ENCODE results near the gene EXD2. TPM values are rescaled to one million over a fixed set of nuclear protein-coding genes. Genes with fewer than 3 reads are reported as not detected.

The EXD2 gene
- total RNA-seq, 1 donor from 2014 or later = 27.9 TPM

DNA sequence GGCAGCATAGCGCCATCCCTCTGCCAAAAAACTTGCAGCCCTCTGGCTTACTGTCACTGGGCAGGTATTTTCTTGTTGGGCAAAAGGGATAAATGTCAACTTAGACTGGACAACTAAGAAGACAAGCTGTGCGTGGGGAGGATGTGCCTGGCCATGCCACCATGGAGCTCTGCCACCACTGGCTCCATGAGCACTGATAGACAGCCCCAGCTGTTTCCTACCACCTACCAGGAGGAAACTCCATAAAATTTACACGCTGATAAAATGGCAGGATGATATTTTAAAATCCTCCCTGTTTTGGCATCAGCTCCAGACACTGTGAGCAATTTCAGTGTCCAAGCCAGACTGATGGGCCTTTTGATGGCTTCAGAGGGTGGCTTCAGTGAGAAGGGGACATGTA lies 61.6 kb downstream of the EXD2 start:
- DNase-seq (ENCODE audit: low read depth) = no peak
- no peak overlapping the region for H3K4me3 ChIP-seq (ENCODE audit: low read depth, low read length)
- no peaks in the 10 kb centered on the region for H3K36me3 ChIP-seq (ENCODE audit: control insufficient read depth, insufficient read depth, low read length)
- TF ChIP-seq, protein P1, sequence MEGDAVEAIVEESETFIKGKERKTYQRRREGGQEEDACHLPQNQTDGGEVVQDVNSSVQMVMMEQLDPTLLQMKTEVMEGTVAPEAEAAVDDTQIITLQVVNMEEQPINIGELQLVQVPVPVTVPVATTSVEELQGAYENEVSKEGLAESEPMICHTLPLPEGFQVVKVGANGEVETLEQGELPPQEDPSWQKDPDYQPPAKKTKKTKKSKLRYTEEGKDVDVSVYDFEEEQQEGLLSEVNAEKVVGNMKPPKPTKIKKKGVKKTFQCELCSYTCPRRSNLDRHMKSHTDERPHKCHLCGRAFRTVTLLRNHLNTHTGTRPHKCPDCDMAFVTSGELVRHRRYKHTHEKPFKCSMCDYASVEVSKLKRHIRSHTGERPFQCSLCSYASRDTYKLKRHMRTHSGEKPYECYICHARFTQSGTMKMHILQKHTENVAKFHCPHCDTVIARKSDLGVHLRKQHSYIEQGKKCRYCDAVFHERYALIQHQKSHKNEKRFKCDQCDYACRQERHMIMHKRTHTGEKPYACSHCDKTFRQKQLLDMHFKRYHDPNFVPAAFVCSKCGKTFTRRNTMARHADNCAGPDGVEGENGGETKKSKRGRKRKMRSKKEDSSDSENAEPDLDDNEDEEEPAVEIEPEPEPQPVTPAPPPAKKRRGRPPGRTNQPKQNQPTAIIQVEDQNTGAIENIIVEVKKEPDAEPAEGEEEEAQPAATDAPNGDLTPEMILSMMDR (IDR thresholded peaks at IDR 0.05; ENCODE audit: insufficient read depth, low read length, poor library complexity, severe bottlenecking) = no peak
- H3K27me3 ChIP-seq (ENCODE audit: control insufficient read depth, insufficient read depth, low read length) = peaks cover under 1% of the 10 kb centered on the region

DNA sequence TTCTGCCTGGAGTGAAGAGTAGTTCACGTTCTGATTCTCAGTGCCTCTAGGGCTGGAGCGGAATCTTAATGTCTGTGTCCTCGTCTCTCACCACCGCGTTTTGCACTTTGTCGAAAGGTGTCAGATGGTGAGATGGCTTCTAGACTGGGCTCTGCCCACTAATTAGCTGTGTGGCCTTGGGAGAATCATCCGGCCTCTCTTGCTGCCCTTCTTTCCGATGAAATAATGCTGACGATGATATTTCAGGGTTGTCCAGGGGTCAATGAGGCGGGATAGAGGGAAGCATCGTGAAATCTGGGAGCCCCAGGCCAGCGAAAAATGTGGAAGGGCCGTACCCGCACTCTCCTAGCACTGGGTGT lies 67.8 kb downstream of the EXD2 start:
- no peaks in the 10 kb centered on the region for H3K36me3 ChIP-seq (ENCODE audit: control insufficient read depth, insufficient read depth, low read length)
- DNase-seq (ENCODE audit: low read depth) = no peak
- H3K4me3 ChIP-seq (ENCODE audit: low read depth, low read length) = peak overlapping the region; percentile 53
- TF ChIP-seq, protein P1 (IDR thresholded peaks at IDR 0.05; ENCODE audit: insufficient read depth, low read length, poor library complexity, severe bottlenecking) = no peak
- H3K27me3 ChIP-seq (ENCODE audit: control insufficient read depth, insufficient read depth, low read length) = peaks cover 34% of the 10 kb centered on the region

DNA sequence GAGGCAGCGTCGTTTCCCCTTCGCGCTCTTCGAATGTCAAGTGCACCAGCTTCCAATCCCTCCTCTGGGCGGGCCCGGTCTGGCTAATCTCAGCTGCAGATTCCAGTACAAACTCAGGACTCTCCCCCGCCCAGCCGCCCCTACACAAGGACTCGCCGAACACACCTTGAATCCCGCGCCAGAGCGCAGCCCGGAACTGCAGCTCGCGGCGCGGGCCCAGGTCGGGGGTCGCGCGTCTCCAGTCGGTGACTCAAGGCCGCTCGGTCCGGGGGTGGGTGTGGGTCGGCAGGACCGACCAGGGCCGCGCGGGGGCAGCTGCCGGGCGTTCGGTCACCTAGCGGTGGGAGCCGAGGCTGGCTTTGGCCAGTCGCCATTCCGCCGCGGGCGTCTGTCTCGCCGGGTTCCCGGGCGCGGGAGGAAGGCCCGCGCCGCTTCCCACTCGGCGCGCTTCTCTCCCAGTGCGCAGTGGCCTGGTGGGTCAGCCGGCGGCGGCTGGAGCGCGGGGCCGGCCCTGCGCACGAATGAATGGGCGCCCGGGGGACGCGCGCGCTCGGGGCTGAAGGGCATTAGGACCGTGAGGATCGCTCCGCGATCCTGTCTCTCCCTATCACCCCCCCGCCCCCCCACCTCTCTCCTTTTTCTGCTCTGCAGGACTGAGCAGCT lies 68.4 kb downstream of the EXD2 start, which contains the start of gene GALNT16:
Gene GALNT16 (plus strand): TSS at position 632 of the 663 bp plus-strand sequence. CDS start 133 bp downstream, outside the sequence.
- Histone ChIP-seq H3K36me3 (ENCODE audit: control insufficient read depth, insufficient read depth, low read length) (no peaks in the 10 kb centered on the region), H3K4me3 (ENCODE audit: low read depth, low read length) (peak within 1 kb of the TSS; percentile 53), H3K27me3 (ENCODE audit: control insufficient read depth, insufficient read depth, low read length) (peaks cover 34% of the 10 kb centered on the region)
- TF ChIP-seq, protein P1 (IDR thresholded peaks at IDR 0.05; ENCODE audit: insufficient read depth, low read length, poor library complexity, severe bottlenecking) = peak; percentile 20
- DNase-seq (ENCODE audit: low read depth) = no peak

DNA sequence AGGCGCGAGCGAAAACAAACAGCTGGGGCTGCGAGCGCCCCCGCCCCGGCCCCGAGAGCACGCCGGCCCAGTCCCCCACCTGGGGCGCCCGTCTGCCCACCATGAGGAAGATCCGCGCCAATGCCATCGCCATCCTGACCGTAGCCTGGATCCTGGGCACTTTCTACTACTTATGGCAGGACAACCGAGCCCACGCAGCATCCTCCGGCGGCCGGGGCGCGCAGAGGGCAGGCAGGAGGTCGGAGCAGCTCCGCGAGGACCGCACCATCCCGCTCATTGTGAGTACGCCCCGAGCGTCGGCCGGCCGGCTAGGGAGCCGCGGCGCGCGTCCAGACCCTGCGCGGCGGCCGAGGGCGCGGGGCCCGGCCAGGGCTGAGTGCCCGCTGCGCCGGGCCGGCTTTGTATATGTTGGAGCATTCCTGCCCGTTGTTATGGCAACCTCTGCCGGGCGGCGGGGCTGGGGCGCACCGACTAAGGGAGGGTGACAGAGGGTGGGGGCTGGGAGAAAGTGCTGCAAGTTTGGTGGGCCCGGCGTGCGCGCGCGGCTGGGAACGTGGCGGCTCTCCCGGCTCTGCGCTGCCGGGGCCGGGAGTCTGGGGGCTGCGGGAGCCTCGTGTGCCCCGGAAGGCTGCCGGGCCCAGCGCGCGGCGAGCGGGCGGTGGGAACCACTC lies 69.0 kb downstream of the EXD2 start:
- TF ChIP-seq, protein P1 (IDR thresholded peaks at IDR 0.05; ENCODE audit: insufficient read depth, low read length, poor library complexity, severe bottlenecking) = no peak
- H3K27me3 ChIP-seq (ENCODE audit: control insufficient read depth, insufficient read depth, low read length) = peaks cover 34% of the 10 kb centered on the region
- H3K4me3 ChIP-seq (ENCODE audit: low read depth, low read length) = peak overlapping the region; percentile 53
- no peak for DNase-seq (ENCODE audit: low read depth)
- H3K36me3 ChIP-seq (ENCODE audit: control insufficient read depth, insufficient read depth, low read length) = no peaks in the 10 kb centered on the region

DNA sequence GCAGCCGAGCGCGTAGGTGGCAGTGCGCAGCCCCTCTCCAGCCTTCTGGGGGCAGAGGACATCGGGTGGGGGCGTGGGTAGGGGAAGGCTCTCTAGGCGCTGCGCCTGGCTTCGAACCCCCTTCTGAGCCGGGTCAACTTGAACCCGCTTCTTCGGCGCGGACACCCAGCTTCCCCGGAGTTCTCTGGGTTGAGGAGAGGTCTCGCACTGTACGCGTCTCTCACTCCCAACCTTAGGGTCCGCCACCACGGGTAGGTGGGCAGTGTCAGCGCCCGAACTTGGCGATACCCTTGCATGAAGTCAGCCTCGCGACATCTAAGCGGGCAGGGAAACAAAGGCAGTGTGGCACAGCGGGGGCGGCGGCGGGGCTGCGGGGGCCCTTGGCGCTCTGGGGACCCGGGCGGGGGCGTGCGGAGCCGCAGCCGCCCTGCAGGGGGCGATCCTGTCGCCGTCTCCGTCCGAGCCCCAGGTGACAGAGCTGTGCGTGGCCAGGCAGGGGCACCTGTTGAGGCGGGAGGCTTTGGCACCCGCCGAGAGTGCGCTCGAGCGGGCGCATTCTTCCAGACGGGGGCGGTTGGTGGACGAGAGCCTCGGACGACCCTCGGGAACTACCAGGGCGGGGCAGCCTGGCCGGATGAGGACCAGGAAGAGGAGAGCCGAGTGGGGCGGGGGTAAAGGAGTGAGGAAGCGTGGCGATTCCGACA lies 69.7 kb downstream of the EXD2 start:
- Histone ChIP-seq H3K4me3 (ENCODE audit: low read depth, low read length) (peak overlapping the region; percentile 53), H3K36me3 (ENCODE audit: control insufficient read depth, insufficient read depth, low read length) (no peaks in the 10 kb centered on the region), H3K27me3 (ENCODE audit: control insufficient read depth, insufficient read depth, low read length) (peaks cover 34% of the 10 kb centered on the region)
- DNase-seq (ENCODE audit: low read depth) = no peak
- TF ChIP-seq, protein P1 (IDR thresholded peaks at IDR 0.05; ENCODE audit: insufficient read depth, low read length, poor library complexity, severe bottlenecking) = peak; percentile 48

Measured in kidney epithelial cell (primary cell).